Endothelial cell of umbilical vein (primary cell): ENCODE measurements around the gene TENT4B.

ENCODE experiments used
- CTCF ChIP-seq, 2 donors: IDR thresholded peaks; 1 replicate in 1 of 2; 2 replicates in 1 of 2; pipeline ENCODE4 v1.5.1; 2011; ENCODE audit warnings: low read length in 2 of 2, mild to moderate bottlenecking in 2 of 2, moderate library complexity in 2 of 2, control low read depth in 1 of 2, inconsistent platforms in 1 of 2, low read depth in 1 of 2; ENCODE audit not compliant: insufficient read depth in 1 of 2; ENCODE audit errors: extremely low read depth in 1 of 2
- JUN ChIP-seq: IDR thresholded peaks from 2 replicates; pipeline ENCODE4 v1.6.1; 2011; ENCODE audit warnings: borderline replicate concordance, low read depth; ENCODE audit not compliant: insufficient read length, insufficient read depth
- POLR2A ChIP-seq: IDR thresholded peaks from 2 replicates; pipeline ENCODE4 v1.6.1; 2012; ENCODE audit warnings: low read depth, mild to moderate bottlenecking, control low read depth, low read length

GRCh38 chr16:50190292-50190691 is 37.2 kb downstream of the TENT4B start:
- no peak for TF ChIP-seq CTCF (IDR thresholded peaks at IDR 0.05; ENCODE audit: extremely low read depth in 1 of 2, insufficient read depth in 1 of 2, low read depth in 1 of 2, low read length in 2 of 2)
- no peak for TF ChIP-seq POLR2A
- no peak for TF ChIP-seq JUN
